ENCODE measurements around the gene AGBL2.

AGBL2 gene

GRCh38 chr11:47628026-47628425, 87.1 kb downstream of the AGBL2 start:
- no peak for DNase-seq

GRCh38 chr11:47626234-47626633, 88.9 kb downstream of the AGBL2 start:
- DNase-seq = no peak

GRCh38 chr11:47620836-47621378, 94.3 kb downstream of the AGBL2 start:
- DNase-seq = no peak

GRCh38 chr11:47617417-47617809, 97.8 kb downstream of the AGBL2 start:
- DNase-seq = no peak

GRCh38 chr11:47616726-47617416, 98.3 kb downstream of the AGBL2 start:
- DNase-seq = peak; percentile 36

- no peak for DNase-seq
Observed at GRCh38 chr11:47615249-47615648, 99.9 kb downstream of the AGBL2 start.

GRCh38 chr11:47611348-47611794, 103.8 kb downstream of the AGBL2 start:
- no peak for DNase-seq

GRCh38 chr11:47609675-47610074, 105.5 kb downstream of the AGBL2 start:
- no peak for DNase-seq

All from NCI-H2107 (cell line).